HepG2 (cell line): Measurements from ENCODE around the gene MTCH2. TPM values are rescaled to one million over a fixed set of nuclear protein-coding genes. Genes with fewer than 3 reads are reported as not detected.

Source experiments
- ATAC-seq: fragments of 200-7000 bp; cut with Tn5 transposase; 3 replicates; pipeline ENCODE4 v1.9.1; 2020; ENCODE audit warnings: mild to moderate bottlenecking, moderate library complexity
- BruUV-seq: library from RNA; stranded (reverse); fragments of 400-500 nt; replicated peaks from 2 replicates; lab custom pipeline; 2021; lab: Mats Ljungman, UMichigan
- CTCF ChIA-PET: fragments of 300-600 bp; formaldehyde crosslinking; extraction: SDS; loops from one replicate; lab custom pipeline; 2021; ENCODE audit warnings: low total read pairs, inconsistent platforms, low intra/inter-chr PET ratio; lab: Yijun Ruan, JAX
- POLR2A ChIA-PET: fragments of 350-600 bp; sonication (Branson Sonifier 250); formaldehyde crosslinking; loops from one replicate; lab custom pipeline; 2020; ENCODE audit warnings: antibody characterized with exemption, inconsistent platforms; lab: Yijun Ruan, JAX
- DNase-seq: peaks from one replicate; pipeline ENCODE4 v3.0.0-alpha.2; 2015; ENCODE audit warnings: low spot score
- FAIRE-seq: peaks from 3 replicates; lab custom pipeline; 2011; peaks lifted over from hg19 to GRCh38; lab: Jason Lieb, UNC
- H2AFZ ChIP-seq: one replicate; pipeline ENCODE4 v1.6.1; 2011; ENCODE audit warnings: low read length, inconsistent platforms
- H3K27ac ChIP-seq: fragments of 300-600 bp; 3 replicates; pipeline ENCODE4 v1.8.0; 2011; ENCODE audit warnings: mixed run types, mild to moderate bottlenecking, mixed read lengths, low read length, inconsistent platforms; ENCODE audit not compliant: insufficient read depth; ENCODE audit errors: extremely low read length
- H3K27me3 ChIP-seq, 2 experiments: fragments of 200-600 bp in 1 of 2; 2 replicates in 1 of 2; 3 replicates in 1 of 2; pipeline versions ENCODE4 v1.6.0 to v1.8.0; 2011; ENCODE audit warnings: low read length in 2 of 2, mild to moderate bottlenecking in 2 of 2, moderate library complexity in 2 of 2, inconsistent platforms in 1 of 2; ENCODE audit not compliant: insufficient read depth in 2 of 2, control insufficient read depth in 1 of 2
- H3K36me3 ChIP-seq, 2 experiments: fragments of 200-600 bp in 1 of 2; replicated peaks in 1 of 2; 2 replicates in 1 of 2; 3 replicates in 1 of 2; pipeline versions ENCODE4 v1.5.1 to v1.8.0; 2011; ENCODE audit warnings: low read length in 2 of 2, inconsistent platforms in 1 of 2; ENCODE audit not compliant: insufficient read depth in 2 of 2, control insufficient read depth in 1 of 2
- H3K4me1 ChIP-seq: 2 replicates; pipeline ENCODE4 v1.5.1; 2012; ENCODE audit warnings: low read length, inconsistent platforms; ENCODE audit not compliant: insufficient read depth
- H3K4me2 ChIP-seq: 2 replicates; pipeline ENCODE4 v1.6.0; 2011; ENCODE audit warnings: low read depth, low read length, inconsistent platforms
- H3K4me3 ChIP-seq, 3 experiments: fragments of 200-600 bp in 1 of 3; sonication (generic), shearing (Covaris generic) in 1 of 3; replicated peaks in 1 of 3; 2 replicates each; pipeline ENCODE4 v1.5.1; 2011 to 2016; ENCODE audit warnings: low read length in 3 of 3, inconsistent platforms in 2 of 3, low read depth in 2 of 3, mild to moderate bottlenecking in 2 of 3, control low read depth in 1 of 3, mixed read lengths in 1 of 3; ENCODE audit not compliant: insufficient read depth in 1 of 3
- H3K79me2 ChIP-seq: one replicate; pipeline ENCODE4 v1.6.1; 2011; ENCODE audit warnings: low read length, inconsistent platforms; ENCODE audit not compliant: insufficient read depth
- H3K9ac ChIP-seq: 2 replicates; pipeline ENCODE4 v1.6.0; 2011; ENCODE audit warnings: mild to moderate bottlenecking, low read depth, low read length, inconsistent platforms; ENCODE audit not compliant: insufficient read depth
- H3K9me3 ChIP-seq: 2 replicates; pipeline ENCODE4 v1.5.1; 2012; ENCODE audit warnings: mild to moderate bottlenecking, low read length
- H4K20me1 ChIP-seq: 2 replicates; pipeline ENCODE4 v1.6.0; 2011; ENCODE audit warnings: inconsistent platforms, mild to moderate bottlenecking, low read length, moderate library complexity; ENCODE audit not compliant: insufficient read depth
- ELF3 ChIP-seq: IDR thresholded peaks from 2 replicates; pipeline ENCODE4 v1.6.1; 2016; ENCODE audit warnings: missing genetic modification reagents, missing compliant biosample characterization
- HHEX ChIP-seq: IDR thresholded peaks from 2 replicates; pipeline ENCODE4 v1.6.1; 2016; ENCODE audit warnings: control low read depth
- KMT2A ChIP-seq: sonication (generic); formaldehyde crosslinking; IDR thresholded peaks from 2 replicates; pipeline ENCODE4 v1.4.0; 2020; ENCODE audit warnings: missing genetic modification reagents
- MEF2D ChIP-seq: sonication (generic); formaldehyde crosslinking; IDR thresholded peaks from 2 replicates; pipeline ENCODE4 v1.5.1; 2020; ENCODE audit warnings: mild to moderate bottlenecking, missing genetic modification reagents
- MXD3 ChIP-seq: IDR thresholded peaks from 2 replicates; pipeline ENCODE4 v1.6.1; 2016; ENCODE audit warnings: mild to moderate bottlenecking, missing biosample characterization, missing genetic modification reagents
- NKX3-1 ChIP-seq: sonication (generic); formaldehyde crosslinking; IDR thresholded peaks from 2 replicates; pipeline ENCODE4 v1.5.0; 2020; ENCODE audit warnings: missing genetic modification reagents
- NR2C2 ChIP-seq: sonication (generic); formaldehyde crosslinking; IDR thresholded peaks from 2 replicates; pipeline ENCODE4 v1.4.0; 2020; ENCODE audit warnings: missing genetic modification reagents, mild to moderate bottlenecking, moderate library complexity, borderline replicate concordance
- POLR2G ChIP-seq: fragments of 200-400 bp; formaldehyde crosslinking; IDR thresholded peaks from 2 replicates; pipeline ENCODE4 v1.6.1; 2018; ENCODE audit warnings: mild to moderate bottlenecking, low read depth, low read length, moderate library complexity
- RFX5 ChIP-seq: IDR thresholded peaks from 2 replicates; pipeline ENCODE4 v1.6.1; 2011; ENCODE audit warnings: low read depth, low read length, improper control_type of control experiment
- SIX4 ChIP-seq: sonication (generic); formaldehyde crosslinking; IDR thresholded peaks from 2 replicates; pipeline ENCODE4 v1.4.0; 2020; ENCODE audit warnings: missing genetic modification reagents
- SNAPC2 ChIP-seq: sonication (generic); formaldehyde crosslinking; IDR thresholded peaks from 2 replicates; pipeline ENCODE4 v1.8.1; 2022; ENCODE audit warnings: mild to moderate bottlenecking, missing genetic modification reagents
- TFE3 ChIP-seq: IDR thresholded peaks from 2 replicates; pipeline ENCODE4 v1.6.1; 2016
- ZFP62 ChIP-seq: sonication (generic); formaldehyde crosslinking; IDR thresholded peaks from 2 replicates; pipeline ENCODE4 v1.4.0; 2020; ENCODE audit warnings: missing genetic modification reagents
- ZNF644 ChIP-seq: IDR thresholded peaks from 2 replicates; pipeline ENCODE4 v1.6.1; 2016; ENCODE audit warnings: low read depth
- ZNF740 ChIP-seq: sonication (generic); formaldehyde crosslinking; IDR thresholded peaks from 2 replicates; pipeline ENCODE4 v1.4.0; 2020; ENCODE audit warnings: missing genetic modification reagents
- ZSCAN12 ChIP-seq: sonication (generic); formaldehyde crosslinking; IDR thresholded peaks from 2 replicates; pipeline ENCODE4 v1.9.0; 2021; ENCODE audit warnings: mild to moderate bottlenecking, missing genetic modification reagents
- WGBS: methylation state at CpG from one replicate; pipeline ENCODE4 v1.1.6; 2017; ENCODE audit warnings: low lambda C conversion rate; 5-methylcytosine and 5-hydroxymethylcytosine counted together
- in situ Hi-C: cut with HindIII; loops from 2 replicates; pipeline ENCODE4 v1.10.0; 2017; ENCODE audit warnings: low pct_unique_long_range_greater_than_20kb; ENCODE audit not compliant: extremely low pct_ligation_motif_present
- intact Hi-C: fragments of 100-400 bp; cut with micrococcal nuclease; formaldehyde crosslinking; loops from one replicate; pipeline ENCODE4 v1.10.0; 2022; ENCODE audit not compliant: unreplicated experiment
- polyA plus RNA-seq, 8 experiments: library from polyadenylated mRNA; depleted of rRNA in 3 of 8; stranded (reverse) in 7 of 8; unstranded in 1 of 8; fragments of >200 nt; fragmentation: Illumina TruSeq in 4 of 8; extraction: Trizol in 4 of 8; gene quantifications; 2 replicates each; pipeline versions ENCODE4 v1.2.1 to v1.2.3, GENCODE V29; 2011 to 2016; ENCODE audit warnings: low read depth in 4 of 8, missing spikeins in 1 of 8, mixed read lengths in 1 of 8; ENCODE audit not compliant: insufficient read depth in 1 of 8
- total RNA-seq, 5 experiments: library from RNA; depleted of rRNA; stranded (reverse); fragments of >200 nt; fragmentation: Illumina TruSeq; extraction: Trizol; gene quantifications; 2 replicates each; pipeline ENCODE4 v1.2.3, GENCODE V29; 2016; ENCODE audit warnings: low read depth in 1 of 5
- TF ChIP-seq, protein P1 (sequence below): sonication (generic); formaldehyde crosslinking; IDR thresholded peaks from 2 replicates; pipeline ENCODE4 v1.5.0; 2020; ENCODE audit warnings: mild to moderate bottlenecking, missing genetic modification reagents

The MTCH2 gene
- total and polyA plus RNA-seq, 2 of the 13 experiments (the other 11 are each of a cell fraction or from before 2014, with no cell fraction given) = 112 to 272 TPM

DNA sequence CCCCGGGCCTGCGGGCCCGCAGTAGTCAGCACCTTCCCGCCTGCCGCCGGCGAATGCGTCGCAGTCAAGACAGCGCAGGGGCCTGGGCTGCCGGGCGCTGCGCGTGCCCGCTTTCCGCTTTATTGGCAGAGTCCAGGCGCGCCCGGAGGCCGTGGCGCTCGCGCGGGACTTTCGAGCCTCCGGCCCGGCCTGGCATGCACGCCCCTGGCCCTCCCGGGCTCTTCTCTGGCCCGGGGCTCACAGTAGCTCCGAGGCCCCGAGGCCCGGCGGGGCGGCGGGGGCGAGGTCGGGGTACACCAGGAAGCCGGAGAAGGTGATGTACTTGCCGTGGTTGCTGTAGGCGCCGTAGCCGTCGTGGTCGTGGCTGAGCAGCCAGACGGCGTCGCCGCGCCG lies 52.8 kb downstream of the MTCH2 start (continued):
- TF ChIP-seq NR2C2 (CRISPR knock-in tag) (no peak), MEF2D (CRISPR knock-in tag) (no peak), ELF3 (no peak), POLR2G (no peak)

GRCh38 chr11:47589118-47589517 lies 53.2 kb downstream of the MTCH2 start:
- in situ Hi-C loops = no loop called here
- H4K20me1 ChIP-seq = no peaks in the 10 kb centered on the region
- BruUV-seq = TSS peak; percentile 33
- H3K4me2 ChIP-seq = peak overlapping the region; percentile 91
- TF ChIP-seq ZNF740 (CRISPR knock-in tag) (no peak), MXD3 (CRISPR knock-in tag) (no peak), SNAPC2 (no peak), KMT2A (CRISPR knock-in tag) (no peak), NKX3-1 (CRISPR knock-in tag) (no peak), TFE3 (CRISPR knock-in tag) (no peak), ZSCAN12 (no peak), ZNF644 (CRISPR knock-in tag) (no peak), HHEX (CRISPR knock-in tag) (no peak), SIX4 (no peak), ZFP62 (CRISPR knock-in tag) (no peak), RFX5 (no peak)
- TF ChIP-seq, protein P1, sequence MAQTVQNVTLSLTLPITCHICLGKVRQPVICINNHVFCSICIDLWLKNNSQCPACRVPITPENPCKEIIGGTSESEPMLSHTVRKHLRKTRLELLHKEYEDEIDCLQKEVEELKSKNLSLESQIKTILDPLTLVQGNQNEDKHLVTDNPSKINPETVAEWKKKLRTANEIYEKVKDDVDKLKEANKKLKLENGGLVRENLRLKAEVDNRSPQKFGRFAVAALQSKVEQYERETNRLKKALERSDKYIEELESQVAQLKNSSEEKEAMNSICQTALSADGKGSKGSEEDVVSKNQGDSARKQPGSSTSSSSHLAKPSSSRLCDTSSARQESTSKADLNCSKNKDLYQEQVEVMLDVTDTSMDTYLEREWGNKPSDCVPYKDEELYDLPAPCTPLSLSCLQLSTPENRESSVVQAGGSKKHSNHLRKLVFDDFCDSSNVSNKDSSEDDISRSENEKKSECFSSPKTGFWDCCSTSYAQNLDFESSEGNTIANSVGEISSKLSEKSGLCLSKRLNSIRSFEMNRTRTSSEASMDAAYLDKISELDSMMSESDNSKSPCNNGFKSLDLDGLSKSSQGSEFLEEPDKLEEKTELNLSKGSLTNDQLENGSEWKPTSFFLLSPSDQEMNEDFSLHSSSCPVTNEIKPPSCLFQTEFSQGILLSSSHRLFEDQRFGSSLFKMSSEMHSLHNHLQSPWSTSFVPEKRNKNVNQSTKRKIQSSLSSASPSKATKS (CRISPR knock-in tag) = no peak
- TF ChIP-seq, all 625 proteins: peak for 0
- POLR2A ChIA-PET = interaction anchor here (0.6 to 1.6 kb wide), 2 partner anchors 9 to 11 kb away, joined by 3 to 7 read pairs; partner anchors contain the start of gene KBTBD4
- 76% methylated on average over 11 of the region's 11 CpGs for WGBS
- H3K79me2 ChIP-seq = no peaks in the 10 kb centered on the region
- no peak for ATAC-seq
- intact Hi-C loops = loop anchor here (5.0 kb wide), 1 partner anchor 522 kb away; no protein-coding TSS in a partner anchor
- no peak overlapping the region for H3K4me3 ChIP-seq
- H3K36me3 ChIP-seq = peaks cover under 1 to 4% of the 10 kb centered on the region in 2 experiments; a peak in 4 of 5 replicates
- 0 out of 2 replicates have a peak overlapping the region, but pooled peaks have one; percentile 19 for H3K9ac ChIP-seq
- H3K27me3 ChIP-seq = peaks cover 2 to 14% of the 10 kb centered on the region in 2 experiments
- DNase-seq = no peak
- CTCF ChIA-PET = no interaction called here
- no peak for FAIRE-seq
- peaks cover 61% of the 10 kb centered on the region for H3K4me1 ChIP-seq
- H3K9me3 ChIP-seq = no peaks in the 10 kb centered on the region
- no peak overlapping the region for H3K27ac ChIP-seq
- no peak overlapping the region for H2AFZ ChIP-seq
